ENCODE data around the gene SH2D4B.

SH2D4B gene

DNA sequence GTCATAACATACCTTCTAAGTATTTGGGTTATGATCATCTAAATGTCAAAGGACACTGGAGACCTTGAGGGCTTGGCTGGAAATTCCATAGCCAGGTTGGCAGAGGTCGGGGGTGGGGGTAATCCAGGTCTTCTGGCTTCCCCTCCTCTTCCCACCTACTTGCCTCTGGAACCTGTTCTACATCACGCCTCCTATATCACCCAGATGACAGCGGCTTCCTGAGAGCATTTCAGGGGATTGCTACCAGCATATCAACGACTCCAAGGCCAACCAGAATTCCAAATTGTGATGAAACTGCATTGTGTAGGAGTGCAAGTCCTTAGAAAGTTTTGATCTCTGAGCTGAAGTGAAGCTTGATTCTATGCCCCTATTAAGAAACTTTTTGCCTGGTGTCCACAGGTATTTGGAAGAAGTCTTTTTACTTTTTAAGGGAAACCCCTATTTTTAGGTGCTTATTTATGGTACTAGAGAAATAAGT is 95.7 kb downstream of the SH2D4B start:
- no peak for DNase-seq (ENCODE audit: low read depth)

DNA sequence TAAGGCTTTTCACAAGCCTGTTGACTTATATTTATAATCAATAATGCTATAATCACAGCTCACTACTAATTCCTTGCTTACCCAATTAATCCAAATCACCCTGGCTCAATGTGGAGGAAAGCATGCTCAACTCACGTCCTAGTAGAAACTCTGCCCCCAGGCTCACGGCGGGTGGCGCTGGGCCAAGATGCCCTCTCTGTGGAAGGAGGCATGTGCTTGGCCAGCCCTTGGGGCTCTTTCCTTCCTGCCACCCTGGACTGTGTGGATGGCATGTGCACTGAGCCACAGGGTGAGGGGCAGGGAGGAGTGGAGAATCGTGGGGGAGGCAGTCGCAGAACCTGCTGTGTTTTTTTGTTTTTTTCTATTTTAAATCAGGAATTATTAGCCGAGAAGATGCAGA is 96.2 kb downstream of the SH2D4B start:
- DNase-seq (ENCODE audit: low read depth): no peak

DNA sequence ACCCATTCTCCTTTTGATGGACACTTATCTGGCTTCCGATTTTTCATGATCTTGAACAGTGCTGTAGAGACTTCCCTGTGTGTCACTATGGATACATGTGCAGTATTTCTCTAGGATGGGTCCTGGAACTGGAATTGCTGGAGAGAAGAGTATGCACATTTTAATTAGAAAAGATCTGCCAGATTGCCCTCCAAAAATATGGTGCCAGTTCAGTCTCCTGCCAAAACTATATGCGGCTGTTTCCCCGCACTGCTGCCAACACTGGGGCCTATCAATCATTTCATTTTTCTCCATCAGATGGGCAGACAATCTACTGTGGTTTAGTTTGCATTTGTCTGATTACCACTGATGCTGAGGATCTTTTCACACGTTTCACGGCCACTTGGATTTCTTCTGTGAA is 105.0 kb downstream of the SH2D4B start:
- no peak for DNase-seq (ENCODE audit: low read depth)

DNA sequence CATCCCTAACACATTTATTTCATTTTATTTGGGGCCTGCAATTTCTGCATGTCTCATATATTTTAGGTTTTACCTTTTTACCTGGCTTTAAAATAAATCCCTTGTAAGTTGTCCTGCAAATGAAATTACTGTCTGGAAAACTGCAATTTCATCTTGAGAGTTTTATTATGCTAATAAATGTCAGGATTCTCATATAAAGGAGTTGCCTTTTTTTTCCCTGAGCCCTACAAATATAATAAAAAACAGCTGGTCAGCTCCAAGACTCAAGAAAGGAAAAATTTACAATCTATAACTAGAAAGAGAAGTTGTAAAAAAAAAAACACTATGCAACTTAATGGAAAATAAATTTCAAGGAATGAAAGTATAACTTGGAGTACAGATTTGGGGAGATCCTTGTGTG is 108.7 kb downstream of the SH2D4B start:
- DNase-seq (ENCODE audit: low read depth): no peak

GRCh38 chr10:80647173-80647833 is 109.6 kb downstream of the SH2D4B start:
- peak; percentile 3 for DNase-seq (ENCODE audit: low read depth)

- DNase-seq (ENCODE audit: low read depth): no peak
Measured at GRCh38 chr10:80648106-80648505, 110.4 kb downstream of the SH2D4B start.

GRCh38 chr10:80649183-80649582 is 111.5 kb downstream of the SH2D4B start:
- DNase-seq (ENCODE audit: low read depth): no peak

GRCh38 chr10:80655898-80656297 is 118.2 kb downstream of the SH2D4B start:
- no peak for DNase-seq (ENCODE audit: low read depth)

DNA sequence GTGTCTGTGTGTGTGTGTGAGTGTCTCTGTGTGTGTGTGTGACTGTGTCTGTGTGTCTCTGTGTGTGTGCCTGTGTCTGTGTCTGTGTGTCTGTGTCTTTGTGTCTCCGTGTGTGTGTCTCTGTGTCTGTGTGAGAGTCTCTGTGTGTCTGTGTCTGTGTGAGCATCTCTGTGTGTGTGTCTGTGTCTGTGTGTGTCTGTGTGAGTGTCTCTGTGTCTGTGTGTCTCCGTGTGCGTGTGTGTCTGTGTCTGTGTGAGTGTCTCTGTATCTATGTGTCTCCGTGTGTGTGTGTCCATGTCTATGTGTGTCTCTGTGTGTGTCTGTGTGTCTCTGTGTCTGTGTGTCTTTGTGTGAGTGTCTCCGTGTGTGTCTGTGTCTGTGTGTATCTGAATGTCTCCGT is 120.4 kb downstream of the SH2D4B start:
- no peak for DNase-seq (ENCODE audit: low read depth)

GRCh38 chr10:80659289-80659688 is 121.6 kb downstream of the SH2D4B start:
- DNase-seq (ENCODE audit: low read depth): no peak

DNA sequence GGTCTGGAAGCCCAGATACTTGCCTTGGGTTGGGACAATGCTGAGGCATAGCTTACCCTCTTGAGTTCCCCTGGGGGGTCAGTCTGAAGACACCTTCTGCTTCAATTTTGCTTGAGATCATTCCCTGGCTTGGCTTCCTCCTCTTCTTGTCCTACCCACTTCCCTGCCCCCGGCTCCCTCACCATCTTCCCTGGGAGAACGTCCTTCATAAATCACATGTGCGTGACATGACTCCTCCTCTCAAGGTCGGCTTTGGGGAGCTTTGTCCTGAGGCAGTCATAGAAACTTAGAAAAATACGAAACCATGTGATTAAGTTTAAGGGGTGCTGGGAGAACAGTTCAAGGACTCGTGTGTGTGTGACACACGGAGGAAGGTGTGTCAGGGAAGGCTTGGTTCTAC is 122.6 kb downstream of the SH2D4B start:
- no peak for DNase-seq (ENCODE audit: low read depth)

GRCh38 chr10:80660736-80661135 is 123.0 kb downstream of the SH2D4B start:
- DNase-seq (ENCODE audit: low read depth): no peak

DNA sequence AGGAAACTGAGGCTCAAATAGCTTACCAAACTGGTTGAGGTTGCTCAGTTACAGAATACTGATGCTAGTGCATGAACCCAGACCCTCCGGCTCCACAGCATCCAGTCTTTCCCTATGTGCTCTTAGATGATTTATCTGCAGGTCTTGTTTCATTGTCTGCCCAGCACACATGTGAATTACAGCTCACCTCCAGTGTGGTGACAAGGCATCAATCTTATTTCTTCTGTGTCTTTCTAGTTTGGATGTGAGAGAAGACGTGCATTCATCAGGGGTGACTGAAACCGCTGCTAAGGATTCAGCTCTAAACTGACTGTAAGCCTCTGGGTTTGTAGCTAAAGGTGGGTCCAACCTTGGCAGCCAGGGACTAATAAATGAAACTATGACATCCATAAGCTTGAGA is 123.8 kb downstream of the SH2D4B start:
- no peak for DNase-seq (ENCODE audit: low read depth)

GRCh38 chr10:80662429-80663261 is 124.9 kb downstream of the SH2D4B start:
- peak; percentile 82 for DNase-seq (ENCODE audit: low read depth)

DNA sequence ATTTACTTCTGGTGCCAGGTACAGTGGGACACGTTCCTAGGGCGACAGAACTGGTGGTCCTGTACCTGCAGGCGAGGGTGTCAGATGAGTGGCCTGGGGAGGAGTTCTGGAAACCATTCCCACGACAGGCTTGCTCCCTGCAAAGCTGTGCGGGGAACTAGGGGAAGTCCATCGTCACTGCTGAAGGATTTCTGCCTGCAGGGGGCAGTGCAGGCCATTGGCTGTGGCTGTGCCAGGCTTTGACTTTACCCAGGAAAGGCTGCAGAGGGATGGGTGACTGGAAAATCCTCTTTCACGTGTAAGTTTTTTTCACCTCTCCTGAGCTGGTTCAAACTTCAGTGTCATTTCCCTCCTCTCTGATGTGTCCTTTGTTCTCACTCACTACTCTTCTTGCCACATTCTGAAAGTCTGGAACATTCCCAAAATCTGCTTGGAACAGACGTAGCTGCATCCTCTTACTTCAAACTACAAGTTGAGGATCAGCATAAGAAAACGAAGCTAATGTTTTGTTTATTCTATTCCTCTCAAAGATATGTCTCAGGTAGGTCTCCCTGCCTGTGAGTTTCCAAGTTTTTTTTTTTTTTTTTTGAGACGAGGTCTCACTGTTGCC is 126.5 kb downstream of the SH2D4B start:
- DNase-seq (ENCODE audit: low read depth): peak; percentile 60

DNA sequence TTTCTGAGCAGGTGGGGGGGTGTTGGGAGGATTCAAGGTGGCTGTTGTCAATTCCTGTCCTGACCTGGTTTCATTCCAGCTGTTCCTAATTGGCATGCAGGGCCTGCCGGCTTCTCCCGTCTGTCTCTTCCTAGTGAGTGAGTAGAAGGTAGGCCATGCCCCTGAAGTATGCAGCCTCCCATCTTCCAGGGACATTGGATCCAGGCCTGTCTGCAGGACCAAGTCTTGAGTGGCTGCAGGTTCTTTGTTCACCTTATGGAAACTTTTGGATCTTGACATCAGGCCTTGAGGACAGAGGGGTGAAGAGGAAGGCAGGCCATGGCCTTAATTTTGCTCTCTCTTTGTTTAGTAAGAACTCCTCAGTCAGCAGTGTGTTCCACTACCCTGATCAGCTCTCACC is 131.8 kb downstream of the SH2D4B start:
- no peak for DNase-seq (ENCODE audit: low read depth)

DNA sequence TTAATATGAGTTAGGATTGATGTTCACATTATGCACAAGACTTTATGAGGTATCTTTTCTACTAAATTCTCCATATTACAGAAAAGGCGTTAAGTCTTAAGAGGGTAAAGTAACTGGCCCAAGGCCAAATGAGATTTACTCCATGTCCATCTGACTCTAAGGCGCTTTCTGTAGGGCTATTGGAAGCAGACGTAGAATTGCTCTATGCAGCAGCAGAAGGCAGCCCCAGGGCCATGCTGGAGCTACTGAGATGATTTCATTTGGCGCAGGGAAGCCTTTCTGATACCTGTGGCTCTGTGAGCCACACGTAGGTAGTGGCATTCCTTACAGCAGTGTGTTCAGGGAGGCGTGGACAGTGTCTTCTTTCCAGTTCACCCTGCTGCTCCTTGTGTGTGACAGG is 133.1 kb downstream of the SH2D4B start:
- no peak for DNase-seq (ENCODE audit: low read depth)

DNA sequence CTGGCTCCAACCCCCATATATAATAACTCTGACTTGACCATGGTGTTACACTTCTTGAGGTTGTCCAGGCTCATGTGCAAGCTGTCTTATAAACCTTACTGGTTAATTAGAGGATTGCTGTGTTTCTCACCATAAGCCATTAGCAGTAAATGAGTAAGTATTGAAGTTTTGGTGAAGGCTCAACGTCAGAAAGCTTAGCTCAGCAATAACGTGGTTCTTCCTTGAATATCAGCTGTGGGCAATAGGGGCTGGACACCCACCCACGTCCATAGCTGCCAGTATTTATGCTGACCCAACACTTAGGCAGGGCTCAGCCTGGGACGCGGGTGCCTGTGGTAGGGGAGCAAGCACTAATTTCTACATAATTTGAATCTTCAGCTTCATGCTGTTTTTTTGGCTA is 134.1 kb downstream of the SH2D4B start:
- DNase-seq (ENCODE audit: low read depth): no peak

GRCh38 chr10:80672613-80673012 is 134.9 kb downstream of the SH2D4B start:
- no peak for DNase-seq (ENCODE audit: low read depth)

- DNase-seq (ENCODE audit: low read depth): no peak
Measured at GRCh38 chr10:80674809-80675208, 137.1 kb downstream of the SH2D4B start.

DNA sequence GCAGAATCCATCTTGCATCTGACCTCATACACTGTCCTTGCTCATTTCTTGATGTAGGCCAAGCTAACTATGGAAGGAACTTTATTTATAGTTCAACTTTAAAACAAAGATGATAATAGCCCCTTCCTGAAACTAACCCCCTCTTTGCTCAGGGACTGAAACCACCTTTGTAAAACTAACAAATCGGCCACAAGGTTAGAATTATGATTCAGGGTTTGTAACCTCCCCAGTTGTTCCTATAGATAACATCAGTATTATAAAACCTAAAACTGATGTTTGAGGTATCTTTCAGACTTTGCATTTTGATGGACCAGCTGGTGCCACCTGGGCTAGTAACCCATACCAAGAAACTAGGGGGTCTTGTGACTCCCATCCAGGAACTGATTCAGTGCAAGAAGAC is 143.4 kb downstream of the SH2D4B start:
- no peak for DNase-seq (ENCODE audit: low read depth)

- peak; percentile 42 for DNase-seq (ENCODE audit: low read depth)
Measured at GRCh38 chr10:80684259-80684658, 146.6 kb downstream of the SH2D4B start.

GRCh38 chr10:80685355-80685754 is 147.7 kb downstream of the SH2D4B start:
- no peak for DNase-seq (ENCODE audit: low read depth)

All from EH (cell line).